ENCODE results near the gene CARD11. TPM values are rescaled to one million over a fixed set of nuclear protein-coding genes. Genes with fewer than 3 reads are reported as not detected.
A peak's percentile ranks its signal among the peaks of the same experiment; 100 is the strongest.

The CARD11 gene
- total and polyA plus RNA-seq, 7 experiments from 2014 or later = 13.3 to 136 (median 113) TPM

- Histone ChIP-seq H3K9me3 (ENCODE audit: control insufficient read depth in 2 of 3, low read length in 3 of 3) (no peaks in the 10 kb centered on the region), H3K36me3 (ENCODE audit: control insufficient read depth in 2 of 3, insufficient read depth in 3 of 3, low read length in 3 of 3) (peaks cover 8 to 50% (median 10%) of the 10 kb centered on the region in 3 experiments), H3K4me1 (ENCODE audit: control insufficient read depth in 2 of 2, insufficient read depth in 2 of 2, low read length in 2 of 2) (peaks cover 29 to 37% of the 10 kb centered on the region in 2 donors), H3K4me3 (ENCODE audit: low read length) (no peak overlapping the region), H3K27me3 (ENCODE audit: control insufficient read depth in 2 of 2, insufficient read depth in 2 of 2, low read length in 2 of 2) (no peaks in the 10 kb centered on the region), H3K27ac (ENCODE audit: low read depth, low read length) (peak overlapping the region; percentile 14)
- DNase-seq (peak in 1 of 9 donors; percentile 42), ATAC-seq (peak; percentile 39)
- H3K27me3 Mint-ChIP-seq = no peaks in the 10 kb centered on the region
- H3K9me3 Mint-ChIP-seq = peaks cover 0 to 3% (median 0%) of the 10 kb centered on the region in 11 donors
- peaks cover 3 to 55% (median 31%) of the 10 kb centered on the region in 5 donors for H3K36me3 Mint-ChIP-seq
- H3K4me1 Mint-ChIP-seq = peaks cover 30 to 82% (median 70%) of the 10 kb centered on the region in 7 donors
- POLR2A ChIA-PET = interaction anchor here (0.6 to 1.1 kb wide), 3 partner anchors 9 to 396 kb away, joined by 3 read pairs; no protein-coding TSS in a partner anchor
- intact Hi-C loops (cut with micrococcal nuclease) = loop anchor here (1.0 to 10.0 kb wide), 4 partner anchors 22 to 201 kb away; partner anchors contain the start of gene CARD11 (in 1 of the 2)
- CTCF ChIA-PET = no interaction called here
- H3K4me3 Mint-ChIP-seq = peak overlapping the region in 1 of 10 donors; percentile 41
- H3K27ac Mint-ChIP-seq = peak overlapping the region in 5 of 9 donors; percentile 24 to 85 (median 81)
These were observed 86.9 kb downstream of the CARD11 start for GRCh38 chr7:2956526-2957368.

GRCh38 chr7:2956076-2956475 lies 87.6 kb downstream of the CARD11 start:
- ChIA-PET POLR2A (interaction anchor here (0.6 to 1.1 kb wide), 2 partner anchors 9 to 97 kb away, joined by 3 read pairs; no protein-coding TSS in a partner anchor), CTCF (no interaction called here)
- H3K4me1 ChIP-seq (ENCODE audit: control insufficient read depth in 2 of 2, insufficient read depth in 2 of 2, low read length in 2 of 2) = peaks cover 29 to 38% of the 10 kb centered on the region in 2 donors
- DNase-seq (no peak), ATAC-seq (no peak)
- intact Hi-C loops (cut with micrococcal nuclease) = loop anchor here (1.0 to 10.0 kb wide), 4 partner anchors 23 to 201 kb away; partner anchors contain the start of gene CARD11 (in 1 of the 2)
- no peak overlapping the region for H3K4me3 Mint-ChIP-seq
- no peaks in the 10 kb centered on the region for H3K9me3 ChIP-seq (ENCODE audit: control insufficient read depth in 2 of 3, low read length in 3 of 3)
- H3K27ac Mint-ChIP-seq = peak overlapping the region in 6 of 9 donors; percentile 24 to 88 (median 84)
- H3K27me3 Mint-ChIP-seq = no peaks in the 10 kb centered on the region
- H3K27ac ChIP-seq (ENCODE audit: low read depth, low read length) = no peak overlapping the region
- no peaks in the 10 kb centered on the region for H3K27me3 ChIP-seq (ENCODE audit: control insufficient read depth in 2 of 2, insufficient read depth in 2 of 2, low read length in 2 of 2)
- peaks cover 0 to 6% (median 2%) of the 10 kb centered on the region in 11 donors for H3K9me3 Mint-ChIP-seq
- peaks cover 27 to 85% (median 69%) of the 10 kb centered on the region in 7 donors for H3K4me1 Mint-ChIP-seq
- no peak overlapping the region for H3K4me3 ChIP-seq (ENCODE audit: low read length)
- peaks cover 8 to 50% (median 10%) of the 10 kb centered on the region in 3 experiments for H3K36me3 ChIP-seq (ENCODE audit: control insufficient read depth in 2 of 3, insufficient read depth in 3 of 3, low read length in 3 of 3)
- H3K36me3 Mint-ChIP-seq = peaks cover 3 to 59% (median 31%) of the 10 kb centered on the region in 5 donors

- Histone ChIP-seq H3K9me3 (ENCODE audit: control insufficient read depth in 2 of 3, low read length in 3 of 3) (no peaks in the 10 kb centered on the region), H3K36me3 (ENCODE audit: control insufficient read depth in 2 of 3, insufficient read depth in 3 of 3, low read length in 3 of 3) (peaks cover 8 to 50% (median 10%) of the 10 kb centered on the region in 3 experiments), H3K4me1 (ENCODE audit: control insufficient read depth in 2 of 2, insufficient read depth in 2 of 2, low read length in 2 of 2) (peaks cover 29 to 36% of the 10 kb centered on the region in 2 donors), H3K27ac (ENCODE audit: low read depth, low read length) (no peak overlapping the region), H3K4me3 (ENCODE audit: low read length) (no peak overlapping the region), H3K27me3 (ENCODE audit: control insufficient read depth in 2 of 2, insufficient read depth in 2 of 2, low read length in 2 of 2) (no peaks in the 10 kb centered on the region)
- CTCF ChIA-PET = no interaction called here
- intact Hi-C loops (cut with micrococcal nuclease) = loop anchor here (5.0 to 10.0 kb wide), 2 partner anchors 200 to 202 kb away; no protein-coding TSS in a partner anchor
- Mint-ChIP-seq H3K27me3 (no peaks in the 10 kb centered on the region), H3K9me3 (peaks cover 0 to 14% (median 8%) of the 10 kb centered on the region in 11 donors), H3K4me3 (peak overlapping the region in 6 of 10 donors; percentile 40 to 69 (median 55)), H3K27ac (peak overlapping the region in 8 of 9 donors; percentile 73 to 88 (median 84)), H3K36me3 (peaks cover 3 to 64% (median 40%) of the 10 kb centered on the region in 5 donors), H3K4me1 (peaks cover 27 to 90% (median 71%) of the 10 kb centered on the region in 7 donors)
- POLR2A ChIA-PET = interaction anchor here (1.6 kb wide), 1 partner anchor 10 kb away, joined by 6 read pairs; no protein-coding TSS in a partner anchor
- ATAC-seq (no peak), DNase-seq (peak in 1 of 9 donors; percentile 16)
These were observed 88.4 kb downstream of the CARD11 start for GRCh38 chr7:2955269-2955668.

- ATAC-seq = peak; percentile 47
- Mint-ChIP-seq H3K9me3 (peaks cover 0 to 19% (median 10%) of the 10 kb centered on the region in 11 donors), H3K4me1 (peaks cover 20 to 88% (median 65%) of the 10 kb centered on the region in 7 donors), H3K4me3 (peak overlapping the region in 9 of 10 donors; percentile 40 to 69 (median 53)), H3K27me3 (no peaks in the 10 kb centered on the region), H3K27ac (peak overlapping the region; percentile 19 to 88 (median 84)), H3K36me3 (peaks cover 3 to 66% (median 48%) of the 10 kb centered on the region in 5 donors)
- H3K27ac ChIP-seq (ENCODE audit: low read depth, low read length) = no peak overlapping the region
- peaks cover 8 to 50% (median 10%) of the 10 kb centered on the region in 3 experiments for H3K36me3 ChIP-seq (ENCODE audit: control insufficient read depth in 2 of 3, insufficient read depth in 3 of 3, low read length in 3 of 3)
- peaks cover 29 to 34% of the 10 kb centered on the region in 2 donors for H3K4me1 ChIP-seq (ENCODE audit: control insufficient read depth in 2 of 2, insufficient read depth in 2 of 2, low read length in 2 of 2)
- H3K4me3 ChIP-seq (ENCODE audit: low read length) = no peak overlapping the region
- peak in 1 of 9 donors; percentile 35 for DNase-seq
- CTCF ChIA-PET = no interaction called here
- H3K27me3 ChIP-seq (ENCODE audit: control insufficient read depth in 2 of 2, insufficient read depth in 2 of 2, low read length in 2 of 2) = no peaks in the 10 kb centered on the region
- POLR2A ChIA-PET = interaction anchor here (1.1 to 1.6 kb wide), 2 partner anchors 11 to 13 kb away, joined by 3 to 6 read pairs; no protein-coding TSS in a partner anchor
- intact Hi-C loops (cut with micrococcal nuclease) = loop anchor here in 1 of 2 donors (10.0 kb wide), 1 partner anchor 200 kb away; no protein-coding TSS in a partner anchor
- H3K9me3 ChIP-seq (ENCODE audit: control insufficient read depth in 2 of 3, low read length in 3 of 3) = no peaks in the 10 kb centered on the region
These were observed 89.2 kb downstream of the CARD11 start for GRCh38 chr7:2954433-2954853.

GRCh38 chr7:2953588-2954407 lies 89.9 kb downstream of the CARD11 start:
- DNase-seq (peak in 1 of 9 donors; percentile 19), ATAC-seq (peak; percentile 61)
- Histone ChIP-seq H3K4me1 (ENCODE audit: control insufficient read depth in 2 of 2, insufficient read depth in 2 of 2, low read length in 2 of 2) (peaks cover 29% of the 10 kb centered on the region in 2 donors), H3K27me3 (ENCODE audit: control insufficient read depth in 2 of 2, insufficient read depth in 2 of 2, low read length in 2 of 2) (no peaks in the 10 kb centered on the region), H3K27ac (ENCODE audit: low read depth, low read length) (no peak overlapping the region), H3K4me3 (ENCODE audit: low read length) (no peak overlapping the region), H3K36me3 (ENCODE audit: control insufficient read depth in 2 of 3, insufficient read depth in 3 of 3, low read length in 3 of 3) (peaks cover 8 to 48% (median 10%) of the 10 kb centered on the region in 3 experiments), H3K9me3 (ENCODE audit: control insufficient read depth in 2 of 3, low read length in 3 of 3) (no peaks in the 10 kb centered on the region)
- POLR2A ChIA-PET = interaction anchor here (0.7 to 1.6 kb wide), 4 partner anchors 9 to 14 kb away, joined by 3 to 6 read pairs (median 3); no protein-coding TSS in a partner anchor
- CTCF ChIA-PET = interaction anchor here (0.6 to 0.8 kb wide), 2 partner anchors 24 to 29 kb away, joined by 3 read pairs; no protein-coding TSS in a partner anchor
- H3K36me3 Mint-ChIP-seq = peaks cover 3 to 71% (median 52%) of the 10 kb centered on the region in 5 donors
- H3K4me1 Mint-ChIP-seq = peaks cover 20 to 86% (median 61%) of the 10 kb centered on the region in 7 donors
- peak overlapping the region; percentile 73 to 88 (median 84) for H3K27ac Mint-ChIP-seq
- intact Hi-C loops (cut with micrococcal nuclease) = loop anchor here in 1 of 2 donors (10.0 kb wide), 1 partner anchor 201 kb away; no protein-coding TSS in a partner anchor
- peaks cover 0 to 21% (median 10%) of the 10 kb centered on the region in 11 donors for H3K9me3 Mint-ChIP-seq
- peak overlapping the region in 8 of 10 donors; percentile 8 to 69 (median 53) for H3K4me3 Mint-ChIP-seq
- no peaks in the 10 kb centered on the region for H3K27me3 Mint-ChIP-seq
